Prostate gland (tissue), 2 donors: ENCODE data around the gene RGS3.

ENCODE experiments used
- CTCF ChIP-seq, 4 experiments: fragments of 200-600 bp in 2 of 4; fragments of 450-650 bp in 2 of 4; sonication (generic) in 2 of 4; IDR thresholded peaks; 1 replicate in 3 of 4; 2 replicates in 1 of 4; pipeline ENCODE4 v1.5.1; 2016 to 2019; ENCODE audit warnings: antibody characterized with exemption in 4 of 4, mild to moderate bottlenecking in 2 of 4, moderate library complexity in 2 of 4
- POLR2A ChIP-seq: fragments of 450-650 bp; IDR thresholded peaks from one replicate; pipeline ENCODE4 v1.6.1; 2016; ENCODE audit warnings: antibody characterized with exemption, mild to moderate bottlenecking
- POLR2AphosphoS5 ChIP-seq: sonication (generic); formaldehyde crosslinking; IDR thresholded peaks from one replicate; pipeline ENCODE4 v1.6.1; 2017; ENCODE audit warnings: antibody characterized with exemption

GRCh38 chr9:113600871-113601614, 137.5 kb downstream of the RGS3 start:
- TF ChIP-seq CTCF (IDR thresholded peaks at IDR 0.05) (no peak), POLR2A (no peak), POLR2AphosphoS5 (no peak)
